Measurements from ENCODE around the gene GALNT10. TPM values are rescaled to one million over a fixed set of nuclear protein-coding genes. Genes with fewer than 3 reads are reported as not detected.

Gene GALNT10
- total RNA-seq, 2 donors from 2014 or later, result 30.2 to 43.4 TPM

DNA sequence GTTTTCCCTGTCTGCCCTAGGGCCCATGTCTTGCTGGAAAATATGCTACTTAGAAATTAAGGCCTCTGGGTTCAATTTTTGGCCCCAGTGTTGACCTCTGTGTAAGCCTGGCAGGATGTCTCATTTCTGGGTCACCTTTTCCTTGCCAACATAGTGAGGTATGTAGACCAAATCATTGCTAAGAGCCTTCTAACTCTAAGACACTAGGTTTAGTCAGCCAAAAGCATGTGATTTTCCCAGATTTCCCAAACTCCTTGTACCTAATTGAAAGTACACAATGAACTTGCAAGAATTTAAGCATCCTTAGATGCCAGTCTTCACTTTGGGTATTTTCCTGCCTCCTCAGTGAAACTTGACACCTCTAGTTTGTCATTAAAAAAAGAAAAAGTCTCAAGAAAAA is 77.0 kb downstream of the GALNT10 start:
- H3K27me3 ChIP-seq (ENCODE audit: control insufficient read depth, insufficient read depth, low read length, poor library complexity, severe bottlenecking), result no peaks in the 10 kb centered on the region
- H3K27ac Mint-ChIP-seq, result no peak overlapping the region
- H3K9ac ChIP-seq (ENCODE audit: extremely low read depth, low read length, poor library complexity, severe bottlenecking), result no peak overlapping the region
- no peak overlapping the region for H3K27ac ChIP-seq (ENCODE audit: low read depth, low read length)
- H3K4me1 ChIP-seq (ENCODE audit: control insufficient read depth, insufficient read depth, low read length), result peaks cover 3% of the 10 kb centered on the region
- H3K9me3 ChIP-seq (ENCODE audit: control insufficient read depth, low read length), result peaks cover 7% of the 10 kb centered on the region
- peaks cover 11% of the 10 kb centered on the region for H3K4me1 Mint-ChIP-seq
- TF ChIP-seq, protein P1, sequence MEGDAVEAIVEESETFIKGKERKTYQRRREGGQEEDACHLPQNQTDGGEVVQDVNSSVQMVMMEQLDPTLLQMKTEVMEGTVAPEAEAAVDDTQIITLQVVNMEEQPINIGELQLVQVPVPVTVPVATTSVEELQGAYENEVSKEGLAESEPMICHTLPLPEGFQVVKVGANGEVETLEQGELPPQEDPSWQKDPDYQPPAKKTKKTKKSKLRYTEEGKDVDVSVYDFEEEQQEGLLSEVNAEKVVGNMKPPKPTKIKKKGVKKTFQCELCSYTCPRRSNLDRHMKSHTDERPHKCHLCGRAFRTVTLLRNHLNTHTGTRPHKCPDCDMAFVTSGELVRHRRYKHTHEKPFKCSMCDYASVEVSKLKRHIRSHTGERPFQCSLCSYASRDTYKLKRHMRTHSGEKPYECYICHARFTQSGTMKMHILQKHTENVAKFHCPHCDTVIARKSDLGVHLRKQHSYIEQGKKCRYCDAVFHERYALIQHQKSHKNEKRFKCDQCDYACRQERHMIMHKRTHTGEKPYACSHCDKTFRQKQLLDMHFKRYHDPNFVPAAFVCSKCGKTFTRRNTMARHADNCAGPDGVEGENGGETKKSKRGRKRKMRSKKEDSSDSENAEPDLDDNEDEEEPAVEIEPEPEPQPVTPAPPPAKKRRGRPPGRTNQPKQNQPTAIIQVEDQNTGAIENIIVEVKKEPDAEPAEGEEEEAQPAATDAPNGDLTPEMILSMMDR (conservative IDR thresholded peaks at IDR 0.05), result no peak
- peaks cover 4% of the 10 kb centered on the region for H3K9me3 Mint-ChIP-seq
- no peak for DNase-seq
- H3K27me3 Mint-ChIP-seq (ENCODE audit: insufficient read depth), result no peaks in the 10 kb centered on the region
- H3K36me3 ChIP-seq (ENCODE audit: control insufficient read depth, insufficient read depth, low read length), result peaks cover 8% of the 10 kb centered on the region
- H3K4me3 Mint-ChIP-seq, result no peak overlapping the region
- H3K36me3 Mint-ChIP-seq (ENCODE audit: low read depth), result peaks cover 8% of the 10 kb centered on the region
- no peak overlapping the region for H3K4me3 ChIP-seq (ENCODE audit: low read length)

DNA sequence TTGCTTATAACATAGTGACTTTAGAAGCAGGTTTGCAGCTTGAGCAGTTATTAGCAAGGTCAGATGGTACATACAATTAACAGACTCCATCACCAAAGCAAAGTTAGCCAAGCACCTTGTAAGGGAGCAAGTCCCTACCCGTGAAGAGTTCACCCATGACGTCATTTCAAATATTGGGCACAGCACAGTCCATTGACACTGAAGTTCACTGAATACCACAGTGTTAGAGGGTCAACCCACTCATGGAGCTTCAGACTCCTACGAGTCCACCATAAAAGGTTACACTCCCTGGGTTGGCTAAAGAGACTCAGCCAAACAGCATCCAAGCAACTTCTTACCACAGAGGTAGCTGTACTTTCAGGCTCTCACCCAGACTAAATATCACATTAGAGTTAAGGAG is 77.5 kb downstream of the GALNT10 start:
- peaks cover 16% of the 10 kb centered on the region for H3K4me1 Mint-ChIP-seq
- WGBS, 2 experiments (ENCODE audit: insufficient coverage in 1 of 2, insufficient read length in 1 of 2), result 90 to 96% methylated on average over 2 to 3 of the region's 3 CpGs
- Histone ChIP-seq H3K27ac (ENCODE audit: low read depth, low read length) (no peak overlapping the region), H3K9ac (ENCODE audit: extremely low read depth, low read length, poor library complexity, severe bottlenecking) (no peak overlapping the region), H3K9me3 (ENCODE audit: control insufficient read depth, low read length) (peaks cover 1% of the 10 kb centered on the region), H3K4me1 (ENCODE audit: control insufficient read depth, insufficient read depth, low read length) (peaks cover 3% of the 10 kb centered on the region), H3K27me3 (ENCODE audit: control insufficient read depth, insufficient read depth, low read length, poor library complexity, severe bottlenecking) (no peaks in the 10 kb centered on the region), H3K4me3 (ENCODE audit: low read length) (no peak overlapping the region), H3K36me3 (ENCODE audit: control insufficient read depth, insufficient read depth, low read length) (peaks cover 2% of the 10 kb centered on the region)
- peaks cover 3% of the 10 kb centered on the region for H3K36me3 Mint-ChIP-seq (ENCODE audit: low read depth)
- no peaks in the 10 kb centered on the region for H3K27me3 Mint-ChIP-seq (ENCODE audit: insufficient read depth)
- no peak overlapping the region for H3K4me3 Mint-ChIP-seq
- no peak for DNase-seq
- no peak overlapping the region for H3K27ac Mint-ChIP-seq
- TF ChIP-seq, protein P1 (conservative IDR thresholded peaks at IDR 0.05), result no peak
- H3K9me3 Mint-ChIP-seq, result no peaks in the 10 kb centered on the region

- Mint-ChIP-seq H3K4me3 (no peak overlapping the region), H3K27me3 (ENCODE audit: insufficient read depth) (no peaks in the 10 kb centered on the region), H3K9me3 (no peaks in the 10 kb centered on the region), H3K4me1 (peaks cover 27% of the 10 kb centered on the region), H3K27ac (no peak overlapping the region), H3K36me3 (ENCODE audit: low read depth) (no peaks in the 10 kb centered on the region)
- TF ChIP-seq, protein P1 (conservative IDR thresholded peaks at IDR 0.05), result no peak
- Histone ChIP-seq H3K4me3 (ENCODE audit: low read length) (no peak overlapping the region), H3K36me3 (ENCODE audit: control insufficient read depth, insufficient read depth, low read length) (no peaks in the 10 kb centered on the region), H3K4me1 (ENCODE audit: control insufficient read depth, insufficient read depth, low read length) (peaks cover 3% of the 10 kb centered on the region), H3K27ac (ENCODE audit: low read depth, low read length) (no peak overlapping the region), H3K9me3 (ENCODE audit: control insufficient read depth, low read length) (no peaks in the 10 kb centered on the region), H3K27me3 (ENCODE audit: control insufficient read depth, insufficient read depth, low read length, poor library complexity, severe bottlenecking) (no peaks in the 10 kb centered on the region), H3K9ac (ENCODE audit: extremely low read depth, low read length, poor library complexity, severe bottlenecking) (no peak overlapping the region)
- no peak for DNase-seq
- WGBS, 2 experiments (ENCODE audit: insufficient coverage in 1 of 2, insufficient read length in 1 of 2), result 94 to 100% methylated on average over 1 to 3 of the region's 3 CpGs
These were observed 78.9 kb downstream of the GALNT10 start for GRCh38 chr5:154269414-154269813.

Data from endodermal cell (in vitro differentiated cells).